ENCODE data around the gene TRIO.

GRCh38 chr5:14428302-14429081, 285.4 kb downstream of the TRIO start:
- no peak for TF ChIP-seq CTCF (IDR thresholded peaks at IDR 0.05; ENCODE audit: low read depth, low read length, poor library complexity, severe bottlenecking)
- no peak for TF ChIP-seq EZH2phosphoT487 (IDR thresholded peaks at IDR 0.05; ENCODE audit: borderline replicate concordance, low read length)
